Hindlimb muscle (tissue), 1 donor: ENCODE data around the gene CSTF1. TPM values are rescaled to one million over a fixed set of nuclear protein-coding genes. Genes with fewer than 3 reads are reported as not detected.

Experiments
- DNase-seq: peaks from one replicate; pipeline ENCODE4 v3.0.0-alpha.2; 2013
- polyA plus RNA-seq: library from polyadenylated mRNA; unstranded; fragments of 120-200 nt; gene quantifications from one replicate; pipeline ENCODE4 v1.2.1, GENCODE V29; 2013; ENCODE audit not compliant: insufficient read length

CSTF1 gene
- polyA plus RNA-seq, 1 donor = 24.7 TPM

DNA sequence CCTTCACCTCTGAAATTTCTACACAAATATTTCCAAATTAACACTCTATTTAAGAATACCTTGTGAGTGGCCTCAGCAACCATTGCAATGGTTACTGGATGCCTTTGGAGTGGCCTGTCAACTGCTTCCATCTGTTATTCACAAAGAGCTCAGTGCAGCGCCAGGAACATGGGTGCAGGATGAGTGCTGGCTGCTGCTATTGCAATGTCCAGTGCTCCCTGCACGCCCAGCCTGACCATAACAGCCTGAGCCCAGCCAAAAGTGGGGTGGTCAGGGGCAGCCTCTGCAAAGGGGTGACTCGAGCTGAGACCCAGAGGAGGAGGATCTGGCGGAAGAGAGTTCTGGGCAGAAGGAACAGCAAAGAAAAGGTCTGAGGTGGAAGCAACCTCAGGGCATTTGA, 38.0 kb downstream of the CSTF1 start:
- DNase-seq = no peak

DNA sequence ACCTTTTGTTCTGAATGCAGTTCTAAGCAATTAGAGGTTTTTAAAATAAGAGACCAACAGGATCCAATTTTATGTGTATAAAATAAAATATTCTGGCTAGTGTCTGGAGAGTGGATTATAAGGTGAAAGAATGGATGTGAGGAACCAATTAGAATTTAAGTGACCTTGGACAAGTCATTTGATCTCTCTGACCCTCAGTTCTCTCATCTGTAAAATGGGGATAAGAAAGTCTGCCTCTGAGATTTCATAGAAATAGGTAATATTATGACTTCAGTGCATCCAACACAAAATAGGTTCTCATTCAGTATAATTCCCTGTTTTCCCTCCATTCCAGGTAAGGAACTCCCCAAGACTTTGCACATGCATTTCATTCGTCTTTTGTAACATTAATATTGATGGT, 38.5 kb downstream of the CSTF1 start:
- no peak for DNase-seq

DNA sequence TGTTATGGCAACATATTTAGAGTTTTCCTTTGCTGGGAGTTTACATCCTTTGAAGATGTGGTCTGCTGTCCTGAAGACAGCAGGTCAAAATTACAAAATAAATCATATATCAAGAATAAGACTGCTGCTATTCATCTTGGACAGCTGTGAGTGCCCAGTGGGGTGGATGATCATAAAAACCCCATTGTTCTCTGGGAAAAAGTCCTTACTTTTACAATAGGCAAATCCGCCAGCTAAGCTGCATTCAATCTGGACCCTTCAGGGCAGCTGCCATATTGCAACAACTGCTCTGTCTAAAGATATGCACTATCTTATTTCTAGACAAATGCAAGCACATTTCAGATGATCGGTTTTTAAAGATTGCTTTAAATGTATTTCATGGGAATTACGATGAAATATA, 39.0 kb downstream of the CSTF1 start:
- DNase-seq = no peak

DNA sequence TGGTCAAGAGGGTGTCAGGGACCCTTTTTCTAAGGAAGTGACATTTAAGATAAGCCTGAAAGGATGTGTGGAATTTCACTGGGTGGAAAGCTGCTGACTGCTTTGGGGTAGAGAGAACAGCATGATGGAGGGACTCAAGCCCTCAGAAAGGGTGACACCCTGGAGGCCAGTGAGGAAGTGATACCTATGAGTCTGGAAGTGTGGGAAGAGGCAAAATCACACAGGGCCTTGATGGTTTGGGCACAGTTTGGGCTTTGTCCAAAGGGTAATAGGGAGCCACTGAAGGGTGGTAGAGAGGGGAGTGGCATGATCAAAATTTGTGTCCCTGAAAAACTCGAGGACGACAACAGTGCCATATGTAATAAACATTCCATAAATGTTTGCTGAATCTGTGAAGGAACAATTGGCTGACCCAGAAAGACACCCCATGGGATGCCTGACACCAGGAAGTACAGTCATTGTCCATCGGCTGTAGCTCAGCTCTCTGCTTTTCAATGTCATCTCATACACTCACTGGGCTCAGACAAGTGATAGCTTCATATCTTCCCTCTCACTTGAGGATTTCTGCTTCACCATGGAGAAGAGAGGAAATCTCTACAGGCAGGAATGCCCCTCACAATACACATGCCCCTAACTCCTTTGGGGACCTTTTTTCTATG, 40.9 kb downstream of the CSTF1 start:
- no peak for DNase-seq

DNA sequence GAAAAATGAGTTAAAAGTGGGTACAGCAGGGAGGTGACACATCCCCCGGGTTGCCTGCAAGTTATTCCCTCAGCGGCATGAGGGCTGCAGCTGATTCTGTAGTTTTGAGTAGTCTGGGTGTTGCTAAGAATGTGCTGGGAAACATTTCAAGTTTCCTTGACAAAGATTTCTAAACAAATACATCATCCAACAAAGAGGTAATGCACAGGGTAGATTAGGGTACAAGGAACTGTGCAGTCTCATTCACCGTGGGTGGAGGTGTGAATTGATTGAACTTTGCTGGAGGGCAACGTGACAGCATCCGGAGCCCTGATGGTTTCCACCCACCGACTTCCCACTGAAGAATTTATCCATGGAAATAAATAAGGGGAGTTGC, 41.4 kb downstream of the CSTF1 start:
- no peak for DNase-seq

DNA sequence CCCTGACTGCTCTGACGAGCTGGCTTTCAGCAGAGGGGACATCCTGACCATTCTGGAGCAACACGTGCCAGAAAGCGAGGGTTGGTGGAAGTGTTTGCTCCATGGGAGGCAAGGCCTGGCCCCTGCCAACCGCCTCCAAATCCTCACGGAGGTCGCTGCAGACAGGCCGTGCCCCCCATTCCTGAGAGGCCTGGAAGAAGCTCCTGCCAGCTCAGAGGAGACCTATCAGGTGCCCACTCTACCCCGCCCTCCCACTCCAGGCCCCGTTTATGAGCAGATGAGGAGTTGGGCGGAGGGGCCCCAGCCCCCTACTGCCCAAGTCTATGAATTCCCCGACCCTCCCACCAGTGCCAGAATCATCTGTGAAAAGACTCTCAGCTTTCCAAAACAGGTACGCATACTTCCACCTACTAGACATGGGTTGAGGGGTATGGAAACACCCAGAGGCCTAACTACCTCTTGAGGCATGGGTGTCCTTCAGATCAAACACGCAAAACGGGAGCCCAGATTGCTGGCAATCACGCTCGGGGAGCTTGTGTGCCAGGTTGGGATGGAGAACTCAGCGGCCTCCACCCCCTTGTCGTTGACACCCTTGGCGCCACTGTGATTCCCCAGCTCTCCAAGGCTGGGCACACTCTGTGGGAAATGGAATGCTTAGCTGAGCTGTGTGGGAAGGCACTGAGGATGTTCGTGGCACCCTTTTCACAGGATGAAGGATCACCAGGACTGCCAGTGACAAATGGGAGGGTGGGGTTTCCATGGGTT, 44.9 kb downstream of the CSTF1 start:
- no peak for DNase-seq

DNA sequence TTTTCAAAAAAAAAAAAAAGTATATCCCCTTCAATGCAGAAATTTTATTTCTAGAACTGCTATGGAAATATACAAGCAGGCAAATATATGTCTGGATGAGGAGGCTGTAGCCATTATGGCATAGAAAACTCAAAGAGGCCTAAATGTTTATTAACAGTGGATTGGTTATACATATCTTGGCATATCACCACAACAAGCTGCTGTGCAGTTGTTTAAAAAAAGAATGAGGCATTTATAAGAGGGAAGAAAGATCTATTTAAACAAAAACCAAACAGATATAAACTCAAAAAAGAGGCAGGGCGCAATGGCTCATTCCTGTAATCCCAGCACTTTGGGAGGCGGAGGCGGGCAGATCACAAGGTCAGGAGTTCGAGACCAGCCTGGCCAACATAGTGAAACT, 45.8 kb downstream of the CSTF1 start:
- DNase-seq = no peak

DNA sequence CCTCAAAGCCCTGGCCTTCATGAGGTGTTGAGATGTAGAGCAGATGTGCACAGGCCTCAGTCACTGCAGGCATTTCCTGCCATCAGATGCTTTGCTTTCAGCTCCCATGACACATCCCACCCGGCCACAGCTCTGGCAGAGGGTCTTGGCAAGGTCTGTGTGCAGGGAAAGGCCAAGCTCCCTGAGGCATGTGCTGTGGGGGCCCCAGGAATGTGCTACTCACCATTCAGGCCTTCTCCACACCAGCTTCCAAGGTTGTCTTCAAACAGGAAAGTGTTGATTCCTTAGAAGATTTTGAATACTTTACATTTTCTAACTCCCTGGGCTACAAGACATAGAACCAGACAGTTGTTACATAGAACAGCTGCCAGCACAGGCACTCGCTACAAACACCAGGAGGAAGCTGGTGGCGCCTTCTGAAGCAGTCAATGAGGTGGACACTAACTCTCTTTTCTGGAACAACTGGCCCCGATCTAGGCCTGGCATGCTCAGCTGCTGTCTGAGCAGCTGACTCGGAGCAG, 47.4 kb downstream of the CSTF1 start:
- DNase-seq = peak; percentile 39

DNA sequence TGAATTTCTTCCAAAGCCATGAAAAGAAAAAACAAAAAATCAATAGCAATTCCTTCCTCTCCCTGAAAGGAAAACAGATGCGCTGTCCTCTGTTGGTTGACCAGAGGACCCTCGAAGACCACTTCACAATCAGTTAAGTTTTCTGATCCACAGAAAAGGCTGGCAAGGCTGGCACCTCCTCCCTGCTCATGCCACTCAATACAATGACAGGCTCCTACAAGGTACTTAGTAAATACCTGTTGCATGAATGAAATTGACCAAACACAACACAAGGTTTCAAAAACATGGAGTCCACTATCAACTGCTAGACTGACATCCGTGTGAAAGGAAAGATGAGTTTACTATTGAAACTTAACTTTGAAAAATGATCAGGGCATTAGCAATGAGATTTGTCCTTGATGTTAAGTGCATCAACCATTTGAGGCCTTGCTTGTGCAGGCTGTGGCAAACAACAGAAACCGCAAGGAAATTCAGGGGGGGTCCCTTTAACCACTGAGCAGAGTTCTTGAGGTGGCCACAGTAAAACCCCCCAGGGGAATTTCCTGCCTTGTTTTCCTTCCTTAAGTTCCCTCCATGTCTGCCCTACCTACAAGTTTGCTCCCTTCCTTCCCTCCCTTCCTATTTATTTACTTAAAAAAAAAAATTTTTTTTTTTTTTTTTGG, 48.0 kb downstream of the CSTF1 start:
- no peak for DNase-seq

DNA sequence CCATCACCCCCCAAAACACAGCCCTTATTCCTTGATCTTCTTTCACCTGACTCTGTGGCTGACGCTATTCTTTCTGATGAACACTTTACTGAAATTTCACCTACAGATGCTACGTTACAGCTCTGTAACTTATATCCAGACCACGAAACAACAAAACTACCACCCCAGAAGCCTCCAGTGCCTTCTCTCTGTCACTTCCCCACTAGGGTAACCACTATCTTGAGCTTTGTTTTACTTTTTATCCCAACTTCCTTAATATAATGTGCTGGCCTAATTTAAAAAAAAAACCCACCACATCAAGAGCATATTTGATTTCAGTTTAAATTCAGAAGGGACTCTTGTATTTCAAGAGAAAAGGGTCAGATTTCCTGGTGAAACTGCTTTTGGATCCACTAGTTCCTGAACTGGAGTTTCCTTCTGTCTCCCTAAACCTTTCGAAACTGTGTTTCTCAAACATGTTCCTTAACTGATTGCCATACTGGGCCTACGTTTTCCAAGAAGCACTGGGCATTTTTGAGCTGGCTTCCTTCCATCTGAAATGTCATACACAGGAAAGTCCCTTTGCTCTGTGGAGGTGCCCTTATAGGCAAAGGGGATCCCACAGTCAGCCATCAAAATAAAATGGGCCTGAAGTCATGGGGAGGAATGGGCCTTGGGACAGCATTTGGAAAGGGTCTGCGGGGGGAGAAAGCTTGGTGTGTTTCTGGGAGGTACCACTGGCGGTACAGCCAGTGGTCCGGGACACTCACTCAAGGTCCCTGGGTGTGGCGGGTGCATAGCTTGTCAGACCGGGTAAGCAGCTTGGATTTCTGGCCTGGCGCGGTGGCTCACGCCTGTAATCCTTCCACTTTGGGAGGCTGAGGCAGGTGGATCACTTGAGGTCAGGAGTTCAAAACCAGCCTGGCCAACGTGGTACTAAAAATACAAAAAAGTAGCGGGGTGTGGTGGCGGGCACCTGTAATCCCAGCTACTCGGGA, 50.2 kb downstream of the CSTF1 start:
- DNase-seq = no peak

DNA sequence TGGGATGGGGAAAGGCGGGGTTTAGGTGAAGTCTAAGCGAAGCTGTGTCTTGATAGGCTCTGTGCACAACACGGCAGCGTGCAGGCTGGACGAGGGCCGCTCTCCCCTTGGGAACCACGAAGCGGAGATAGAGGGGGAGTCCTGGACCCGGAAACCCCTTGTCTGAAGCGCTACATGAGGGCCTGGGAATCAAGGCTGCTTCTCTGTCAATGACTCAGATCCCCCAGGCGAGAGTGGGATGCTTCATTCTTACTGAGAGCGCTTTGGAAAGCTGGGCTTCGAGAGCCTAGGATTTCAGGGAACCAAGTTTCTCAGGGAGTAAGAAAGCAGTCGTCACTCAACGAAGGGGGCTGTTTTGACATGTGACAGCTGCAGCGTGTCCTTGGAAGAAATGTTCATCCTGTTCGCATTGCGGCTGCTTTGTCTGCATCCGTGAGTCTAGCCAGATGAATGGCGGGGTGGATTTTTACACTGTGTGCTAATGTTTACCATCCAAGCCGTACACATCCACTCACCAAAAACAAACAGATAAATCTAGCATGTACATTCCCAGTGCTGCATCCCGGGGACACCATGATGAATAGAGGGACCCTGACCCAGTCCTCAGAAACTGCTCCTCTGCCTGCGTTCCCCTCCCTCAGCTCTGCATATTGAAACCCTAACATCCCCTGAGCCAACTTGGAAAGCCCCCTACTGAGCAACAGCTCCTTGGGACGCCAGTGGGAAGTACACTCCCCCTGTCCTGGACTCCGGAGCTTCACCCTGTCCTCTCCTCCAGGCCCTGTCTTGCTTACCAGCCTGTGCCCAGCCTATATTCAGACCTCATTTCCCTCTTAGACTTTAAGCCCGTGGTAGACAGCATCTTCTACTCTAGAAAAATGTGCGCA, 51.5 kb downstream of the CSTF1 start:
- no peak for DNase-seq

DNA sequence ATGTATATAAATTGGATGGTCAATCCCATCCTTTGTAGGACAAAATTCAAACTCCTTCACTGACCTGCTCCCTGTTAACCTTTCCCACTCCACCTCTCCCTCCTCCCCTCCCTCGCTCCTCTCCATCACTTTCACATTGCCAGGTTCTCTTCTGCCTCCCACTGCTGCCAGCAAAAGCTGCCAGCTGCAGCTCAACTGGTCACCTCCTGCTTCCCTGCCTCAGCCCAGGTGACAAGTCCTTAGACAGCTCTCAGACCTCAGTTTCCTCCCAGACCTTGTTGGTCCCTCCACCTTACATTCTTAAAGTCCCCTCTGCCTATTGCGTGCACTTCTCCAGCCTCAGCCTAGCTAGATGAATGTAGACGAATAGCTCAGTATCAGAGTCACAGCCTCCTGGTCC, 52.7 kb downstream of the CSTF1 start:
- no peak for DNase-seq

DNA sequence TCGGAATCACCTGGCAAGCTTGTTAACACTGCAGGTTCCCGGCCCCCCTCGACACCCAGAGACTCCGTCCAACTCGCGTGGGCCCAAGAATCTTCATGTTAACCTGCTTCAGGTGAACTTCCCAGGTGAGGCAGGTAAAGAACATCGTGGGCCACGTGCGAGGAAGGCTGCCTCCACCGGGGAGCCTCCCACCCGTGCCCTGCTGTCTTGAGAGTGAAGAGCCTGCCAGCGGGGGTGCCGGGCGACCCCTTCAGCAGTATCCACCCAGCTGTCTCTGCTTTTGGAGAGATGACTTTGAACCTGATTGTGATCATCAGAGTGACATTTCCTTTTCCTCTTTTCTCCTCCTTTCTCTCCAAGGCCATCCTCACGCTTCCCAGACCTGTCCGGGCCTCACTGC, 53.1 kb downstream of the CSTF1 start:
- DNase-seq = no peak

DNA sequence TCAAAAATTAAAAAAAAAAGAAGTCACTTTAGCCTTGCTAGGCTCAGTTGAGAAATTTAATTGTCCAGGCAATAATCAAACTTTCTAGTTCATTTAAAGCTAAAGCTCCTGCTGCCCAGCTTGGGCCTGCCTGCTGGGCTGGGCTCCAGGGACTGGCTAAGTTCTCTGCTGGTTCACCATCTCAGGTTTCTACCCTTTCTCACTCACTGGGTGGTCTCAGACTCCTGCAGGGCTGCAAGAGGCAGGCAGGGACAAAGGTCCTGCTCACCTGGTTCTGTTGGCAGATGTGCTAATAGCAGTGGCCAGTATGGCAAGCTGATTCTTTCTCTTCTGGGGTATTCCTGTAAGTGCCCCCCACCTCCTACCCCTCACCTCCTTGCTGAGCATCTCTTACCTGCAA, 54.8 kb downstream of the CSTF1 start:
- no peak for DNase-seq

DNA sequence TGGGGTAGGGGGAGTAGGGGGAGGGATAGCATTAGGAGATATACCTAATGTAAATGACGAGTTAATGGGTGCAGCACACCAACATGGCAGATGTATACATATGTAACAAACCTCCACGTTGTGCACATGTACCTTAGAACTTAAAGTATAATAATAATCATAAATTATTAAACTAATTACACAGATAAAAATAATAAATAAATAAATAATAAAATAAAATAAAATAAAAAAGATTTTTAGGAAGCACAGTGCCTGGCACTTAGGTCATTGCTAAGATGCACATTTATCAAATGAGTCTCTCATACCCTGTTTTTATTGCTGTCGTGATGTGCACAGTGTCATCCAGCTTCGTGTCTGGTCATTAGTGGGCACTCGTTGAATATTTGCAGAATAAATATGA, 57.0 kb downstream of the CSTF1 start:
- no peak for DNase-seq

DNA sequence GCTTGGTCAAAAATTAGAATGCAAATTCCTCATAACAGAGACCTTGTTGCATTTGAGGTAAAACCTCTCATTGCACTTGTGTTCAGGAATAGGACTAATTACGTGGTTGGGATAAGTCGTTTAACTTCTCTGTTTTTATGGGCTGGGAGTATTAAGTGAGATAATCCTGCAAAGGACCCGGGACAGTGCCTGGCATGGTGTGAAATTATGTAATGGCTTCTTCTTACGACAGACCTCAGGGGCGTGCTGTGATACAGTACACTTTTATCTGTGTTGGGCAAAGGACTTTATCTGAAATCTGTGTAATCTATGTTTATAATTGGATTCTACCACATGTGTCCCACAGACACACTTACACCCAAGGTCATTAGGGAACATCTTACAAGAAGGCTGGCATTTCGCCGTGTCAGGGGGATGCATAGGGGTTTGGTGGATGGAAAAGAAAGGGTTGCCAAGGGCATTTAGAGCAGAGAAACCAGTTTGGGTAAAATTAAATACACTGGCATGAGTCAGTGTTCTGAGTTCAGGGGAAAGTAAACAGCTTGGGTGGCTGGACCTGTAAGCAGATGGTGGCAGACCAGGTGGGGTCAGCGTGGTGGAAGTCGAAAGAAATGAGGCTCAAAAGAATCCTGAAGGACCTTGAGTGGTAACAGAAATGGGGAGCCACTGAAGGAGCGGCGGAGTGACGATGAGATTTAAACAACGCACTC, 58.8 kb downstream of the CSTF1 start:
- no peak for DNase-seq

DNA sequence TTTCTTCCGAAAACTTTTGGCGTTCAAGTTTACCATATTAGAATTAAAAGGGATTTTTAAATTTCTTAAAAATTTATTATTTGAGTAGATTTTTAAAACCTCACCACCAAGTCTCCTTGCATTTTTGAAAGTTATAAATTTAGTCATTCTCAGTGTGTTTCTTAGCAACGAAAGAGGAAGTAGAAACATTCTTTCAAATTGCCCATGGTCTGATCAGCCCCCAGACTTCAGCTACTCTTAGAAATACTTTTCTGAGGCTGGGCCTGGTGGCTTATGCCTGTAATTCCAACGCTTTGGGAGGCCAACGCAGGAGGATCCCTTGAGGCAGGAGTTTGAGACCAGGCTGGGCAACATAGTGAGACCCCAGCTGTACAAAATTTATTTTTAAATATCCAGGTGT, 60.9 kb downstream of the CSTF1 start:
- DNase-seq = no peak

DNA sequence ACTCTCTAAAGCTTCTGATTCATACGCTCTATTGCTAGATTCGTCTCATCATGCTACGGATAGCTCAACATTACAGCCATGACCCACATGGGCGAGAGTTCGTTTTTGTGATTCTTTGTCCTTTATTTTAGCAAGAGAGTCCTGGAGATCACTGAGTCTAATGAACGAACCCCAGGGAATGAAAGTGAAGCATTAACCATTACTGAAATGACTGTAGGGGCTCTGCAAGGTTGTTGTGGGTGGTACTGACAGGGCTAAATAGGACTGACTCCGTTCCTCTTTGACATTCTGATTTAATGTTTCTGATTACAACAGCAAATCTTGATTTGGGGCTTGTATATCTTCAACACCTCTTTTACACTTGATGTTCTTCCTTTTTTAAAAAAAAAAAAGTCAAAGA, 62.3 kb downstream of the CSTF1 start:
- no peak for DNase-seq
